K562 (cell line): Measurements from ENCODE around the gene CGNL1. TPM values are rescaled to one million over a fixed set of nuclear protein-coding genes. Genes with fewer than 3 reads are reported as not detected.

Experiments used
- ATAC-seq: fragments of 200-7000 bp; cut with Tn5 transposase; 3 replicates; pipeline ENCODE4 v1.9.1; 2020; ENCODE audit warnings: moderate library complexity
- BruUV-seq: library from RNA; stranded (reverse); fragments of 400-500 nt; replicated peaks from 2 replicates; lab custom pipeline; 2021; lab: Mats Ljungman, UMichigan
- CTCF ChIA-PET: fragments of 300-600 bp; formaldehyde crosslinking; extraction: SDS; loops from one replicate; lab custom pipeline; 2021; ENCODE audit warnings: low intra/inter-chr PET ratio; lab: Yijun Ruan, JAX
- POLR2A ChIA-PET: fragments of 300-600, 350-650 bp; sonication (Branson Sonifier 250); formaldehyde crosslinking; extraction: SDS; loops from one replicate; lab custom pipeline; 2021; ENCODE audit warnings: antibody characterized with exemption, inconsistent platforms; lab: Yijun Ruan, JAX
- DNase-seq, 4 experiments: peaks; one replicate each; pipeline versions ENCODE4 v3.0.0 to v3.0.0-alpha.2; 2011 to 2018; ENCODE audit warnings: low spot score in 3 of 4, mixed read lengths in 3 of 4; ENCODE audit errors: extremely low read depth in 1 of 4
- FAIRE-seq: peaks from 2 replicates; lab custom pipeline; 2011; peaks lifted over from hg19 to GRCh38; lab: Jason Lieb, UNC
- H2AFZ ChIP-seq: 2 replicates; pipeline ENCODE4 v1.6.0; 2011; ENCODE audit warnings: low read depth, low read length, control low read depth, inconsistent platforms
- H3K27ac ChIP-seq: fragments of 200-600 bp; 3 replicates; pipeline ENCODE4 v1.8.0; 2011; ENCODE audit warnings: low read depth, mild to moderate bottlenecking, control low read depth, inconsistent platforms, low read length, moderate library complexity, mixed read lengths; ENCODE audit errors: extremely low read depth
- H3K27me3 ChIP-seq, 2 experiments: fragments of 300-600 bp in 1 of 2; 2 replicates in 1 of 2; 3 replicates in 1 of 2; pipeline versions ENCODE4 v1.6.0 to v1.8.0; 2011; ENCODE audit warnings: inconsistent platforms in 2 of 2, low read length in 2 of 2, mild to moderate bottlenecking in 1 of 2, mixed read lengths in 1 of 2, moderate library complexity in 1 of 2; ENCODE audit not compliant: control insufficient read depth in 2 of 2, insufficient read depth in 2 of 2
- H3K36me3 ChIP-seq: fragments of 300-600 bp; 3 replicates; pipeline ENCODE4 v1.8.0; 2011; ENCODE audit warnings: mild to moderate bottlenecking, low read length, inconsistent platforms; ENCODE audit not compliant: control insufficient read depth, insufficient read depth
- H3K4me1 ChIP-seq, 2 experiments: fragments of 200-600 bp in 1 of 2; replicated peaks in 1 of 2; 2 replicates in 1 of 2; 3 replicates in 1 of 2; pipeline versions ENCODE4 v1.5.1 to v1.8.0; 2011; ENCODE audit warnings: inconsistent platforms in 2 of 2, low read length in 2 of 2, mild to moderate bottlenecking in 1 of 2, mixed read lengths in 1 of 2, moderate library complexity in 1 of 2; ENCODE audit not compliant: control insufficient read depth in 2 of 2, insufficient read depth in 2 of 2
- H3K4me2 ChIP-seq: 2 replicates; pipeline ENCODE4 v1.6.1; 2011; ENCODE audit warnings: low read length, control low read depth, inconsistent platforms, mixed read lengths; ENCODE audit not compliant: insufficient read depth
- H3K4me3 ChIP-seq: fragments of 200-600 bp; sonication (generic), shearing (Covaris generic); 2 replicates; pipeline ENCODE4 v1.5.1; 2016; ENCODE audit warnings: control low read depth, inconsistent platforms
- H3K79me2 ChIP-seq: fragments of 200-600 bp; 3 replicates; pipeline ENCODE4 v1.8.0; 2011; ENCODE audit warnings: low read length, inconsistent platforms; ENCODE audit not compliant: control insufficient read depth, insufficient read depth
- H3K9ac ChIP-seq, 2 experiments: 2 replicates each; pipeline versions ENCODE4 v1.6.0 to v1.6.1; 2011; ENCODE audit warnings: low read depth in 2 of 2, low read length in 2 of 2, control low read depth in 1 of 2, inconsistent platforms in 1 of 2, mild to moderate bottlenecking in 1 of 2, mixed read lengths in 1 of 2; ENCODE audit not compliant: insufficient read depth in 1 of 2
- H3K9me1 ChIP-seq: one replicate; pipeline ENCODE4 v1.6.0; 2011; ENCODE audit warnings: inconsistent platforms, mild to moderate bottlenecking, low read length, moderate library complexity; ENCODE audit not compliant: control insufficient read depth, insufficient read depth
- H3K9me3 ChIP-seq: replicated peaks from 2 replicates; pipeline ENCODE4 v1.5.1; 2011; ENCODE audit warnings: low read depth, low read length, inconsistent platforms; ENCODE audit not compliant: control insufficient read depth, insufficient read depth
- H4K20me1 ChIP-seq: replicated peaks from 2 replicates; pipeline ENCODE4 v1.6.1; 2011; ENCODE audit warnings: low read length, inconsistent platforms, mixed read lengths; ENCODE audit not compliant: control insufficient read depth, insufficient read depth
- ARNT ChIP-seq, 2 experiments: fragments of 450-650 bp; IDR thresholded peaks; 2 replicates each; pipeline ENCODE4 v1.6.1; 2016; ENCODE audit warnings: mild to moderate bottlenecking in 1 of 2
- PCBP2 ChIP-seq: fragments of 200-400 bp; formaldehyde crosslinking; IDR thresholded peaks from 2 replicates; pipeline ENCODE4 v1.6.1; 2018; ENCODE audit warnings: low read length, low read depth, mild to moderate bottlenecking, moderate library complexity; ENCODE audit not compliant: poor library complexity, severe bottlenecking
- SRSF9 ChIP-seq: fragments of 200-400 bp; formaldehyde crosslinking; IDR thresholded peaks from 2 replicates; pipeline ENCODE4 v1.6.1; 2017; ENCODE audit warnings: low read depth, low read length, borderline replicate concordance
- TEAD4 ChIP-seq, 2 experiments: sonication (generic) in 1 of 2; formaldehyde crosslinking in 1 of 2; IDR thresholded peaks; 2 replicates each; pipeline versions ENCODE4 v1.6.1 to v1.8.0; 2012 to 2022; ENCODE audit warnings: borderline replicate concordance in 1 of 2, inconsistent platforms in 1 of 2, low read length in 1 of 2, mild to moderate bottlenecking in 1 of 2, missing genetic modification reagents in 1 of 2
- ZNF121 ChIP-seq: sonication (generic); formaldehyde crosslinking; conservative IDR thresholded peaks from 2 replicates; pipeline ENCODE4 v1.8.0; 2022; ENCODE audit warnings: missing genetic modification reagents
- ZNF143 ChIP-seq: sonication (generic); formaldehyde crosslinking; IDR thresholded peaks from 2 replicates; pipeline ENCODE4 v1.9.0; 2022; ENCODE audit warnings: mild to moderate bottlenecking, missing genetic modification reagents
- ZNF184 ChIP-seq: sonication (generic); formaldehyde crosslinking; IDR thresholded peaks from 2 replicates; pipeline ENCODE4 v1.5.0; 2020; ENCODE audit warnings: missing genetic modification reagents
- ZNF75A ChIP-seq: fragments of 450-650 bp; formaldehyde crosslinking; IDR thresholded peaks from 2 replicates; pipeline ENCODE4 v1.4.0; 2020; ENCODE audit warnings: mild to moderate bottlenecking
- WGBS: fragments of 100-300 bp; shearing (Covaris generic); methylation state at CpG from one replicate; pipeline ENCODE4 v1.1.6; 2016; ENCODE audit warnings: low coverage, mixed read lengths; ENCODE audit not compliant: insufficient coverage; ENCODE audit errors: missing lambda C conversion rate; 5-methylcytosine and 5-hydroxymethylcytosine counted together
- in situ Hi-C: fragments of 300-500 bp; cut with MboI; formaldehyde crosslinking; loops from 4 replicates; pipeline ENCODE4 v1.15.0; 2018; ENCODE audit warnings: inconsistent platforms, mixed read lengths
- intact Hi-C: fragments of 100-400 bp; cut with micrococcal nuclease; formaldehyde crosslinking; loops from 2 replicates; pipeline ENCODE4 v1.14.2; 2022
- polyA plus RNA-seq, 8 experiments: library from polyadenylated mRNA; depleted of rRNA in 4 of 8; stranded (reverse) in 5 of 8; unstranded in 3 of 8; fragments of >200 nt; fragmentation: Nextera tagmentation in 2 of 8; fragmentation: Illumina TruSeq in 1 of 8; extraction: Ambion mirVana in 2 of 8; extraction: Trizol in 1 of 8; gene quantifications; 2 replicates each; pipeline versions ENCODE4 v1.2.1 to v1.2.3, GENCODE V29; 2011 to 2014; ENCODE audit warnings: inconsistent platforms in 1 of 8, missing spikeins in 1 of 8
- total RNA-seq, 7 experiments: library from RNA; depleted of rRNA in 6 of 7; stranded (reverse); fragments of >200 nt in 6 of 7; fragmentation: Illumina TruSeq in 2 of 7; extraction: Trizol in 2 of 7; gene quantifications; 2 replicates each; pipeline versions ENCODE4 v1.2.1 to v1.2.3, GENCODE V29; 2011 to 2021; ENCODE audit warnings: low replicate concordance in 1 of 7

CGNL1 gene
- total and polyA plus RNA-seq, 9 of the 15 experiments (the other 6 are each of a cell fraction or from before 2014, with no cell fraction given), result 0.01 to 0.07 TPM; not detected in 7

GRCh38 chr15:57437564-57437963, 61.3 kb downstream of the CGNL1 start:
- H3K27ac ChIP-seq, result no peak overlapping the region
- CTCF ChIA-PET, result no interaction called here
- in situ Hi-C loops (no loop called here), intact Hi-C loops (loop anchor here (10.0 kb wide), 1 partner anchor 93 kb away; no protein-coding TSS in a partner anchor)
- H4K20me1 ChIP-seq, result no peaks in the 10 kb centered on the region
- WGBS, result 0% methylated on average over 3 of the region's 3 CpGs
- POLR2A ChIA-PET, result no interaction called here
- H3K4me1 ChIP-seq, result peaks cover 0 to 4% of the 10 kb centered on the region in 2 experiments; a peak in 1 of 5 replicates
- H3K27me3 ChIP-seq, result peaks cover 25 to 32% of the 10 kb centered on the region in 2 experiments; a peak in 4 of 5 replicates
- BruUV-seq, result no TSS peak
- H3K9me3 ChIP-seq, result no peaks in the 10 kb centered on the region
- no peak overlapping the region for H3K9ac ChIP-seq
- H2AFZ ChIP-seq, result no peak overlapping the region
- no peaks in the 10 kb centered on the region for H3K79me2 ChIP-seq
- ATAC-seq (no peak), DNase-seq (no peak), FAIRE-seq (no peak)
- no peaks in the 10 kb centered on the region for H3K9me1 ChIP-seq
- no peak overlapping the region for H3K4me3 ChIP-seq
- TF ChIP-seq PCBP2, result no peak
- no peak for TF ChIP-seq ZNF143
- TF ChIP-seq ARNT (IDR thresholded peaks at IDR 0.05), result no peak
- TF ChIP-seq ZNF121, result no peak
- TF ChIP-seq ZNF75A (CRISPR knock-in tag), result no peak
- TF ChIP-seq SRSF9, result no peak
- no peak for TF ChIP-seq TEAD4 (IDR thresholded peaks at IDR 0.05; ENCODE audit: low read length)
- no peak for TF ChIP-seq TEAD4 (CRISPR knock-in tag; IDR thresholded peaks at IDR 0.05; ENCODE audit: borderline replicate concordance)
- TF ChIP-seq ZNF184 (CRISPR knock-in tag), result no peak
- no peaks in the 10 kb centered on the region for H3K36me3 ChIP-seq
- H3K4me2 ChIP-seq, result no peak overlapping the region
